Omental fat pad (tissue), 4 donors: ENCODE measurements around the gene RIOX2. TPM values are rescaled to one million over a fixed set of nuclear protein-coding genes. Genes with fewer than 3 reads are reported as not detected.

Source experiments
- ATAC-seq: fragments of 150-250 bp; one replicate; pipeline ENCODE4 v1.9.1; 2016; ENCODE audit warnings: mild to moderate bottlenecking, moderate library complexity; ENCODE audit not compliant: low FRiP score
- DNase-seq: peaks from one replicate; pipeline ENCODE4 v3.0.0-alpha.2; 2019; ENCODE audit warnings: low spot score
- CTCF ChIP-seq, 3 donors: fragments of 450-650 bp; IDR thresholded peaks; one replicate each; pipeline ENCODE4 v1.5.1; 2016 to 2017; ENCODE audit warnings: antibody characterized with exemption in 3 of 3, mild to moderate bottlenecking in 3 of 3, moderate library complexity in 2 of 3
- total RNA-seq, 4 donors: library from RNA; depleted of rRNA; stranded (reverse); fragments of >200 nt; gene quantifications; one replicate each; pipeline ENCODE4 v1.1.0, GENCODE V29; 2016

Gene RIOX2
- total RNA-seq, 4 donors from 2014 or later, result 27.2 to 42.4 (median 33.2) TPM

- no peak for DNase-seq
- TF ChIP-seq CTCF (IDR thresholded peaks at IDR 0.05), result no peak
- ATAC-seq, result no peak
Observed at GRCh38 chr3:98010194-98010882, 38.1 kb upstream of the RIOX2 start.

DNA sequence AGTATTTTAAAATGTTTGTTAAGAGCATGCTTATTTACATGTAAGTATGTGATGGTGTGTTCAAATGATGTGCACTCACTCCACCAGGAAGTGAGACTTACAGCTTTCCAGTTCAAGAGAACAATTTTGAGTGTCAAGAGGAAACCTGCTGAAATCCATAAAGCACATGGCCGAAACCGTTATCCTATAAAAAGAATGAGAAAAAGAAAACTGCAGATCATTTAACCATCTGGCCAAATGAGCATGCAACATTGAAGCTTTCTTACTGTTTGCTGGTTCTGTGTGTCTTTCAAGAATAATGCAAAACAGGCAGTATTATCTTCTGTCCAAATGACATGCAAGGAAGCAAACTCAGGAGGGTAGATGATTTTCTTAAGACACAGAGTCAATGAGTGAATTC lies 36.6 kb upstream of the RIOX2 start:
- ATAC-seq, result no peak

DNA sequence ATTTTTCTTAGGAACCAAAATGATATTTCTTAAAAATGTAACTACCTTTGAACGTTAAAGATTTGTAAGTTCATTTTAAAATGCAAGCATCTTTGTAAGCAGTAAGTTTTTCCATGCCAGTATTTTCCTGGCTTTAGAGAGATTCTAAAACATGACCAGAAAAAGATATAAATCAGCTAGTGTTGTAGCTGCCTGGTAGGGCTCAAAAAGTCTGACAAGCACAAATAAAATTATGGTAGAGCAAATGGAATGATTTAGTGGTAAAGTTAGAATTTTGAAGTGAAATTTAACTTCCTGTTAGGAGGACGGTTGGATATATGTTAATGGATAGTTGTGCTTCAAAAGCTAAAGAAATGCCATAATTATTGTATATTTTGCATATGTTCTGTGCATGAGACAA lies 33.2 kb upstream of the RIOX2 start:
- no peak for TF ChIP-seq CTCF (IDR thresholded peaks at IDR 0.05)
- ATAC-seq, result no peak
- no peak for DNase-seq

More for the DNA sequence above, 36.6 kb upstream of the RIOX2 start:
- no peak for TF ChIP-seq CTCF (IDR thresholded peaks at IDR 0.05)
- DNase-seq, result no peak

DNA sequence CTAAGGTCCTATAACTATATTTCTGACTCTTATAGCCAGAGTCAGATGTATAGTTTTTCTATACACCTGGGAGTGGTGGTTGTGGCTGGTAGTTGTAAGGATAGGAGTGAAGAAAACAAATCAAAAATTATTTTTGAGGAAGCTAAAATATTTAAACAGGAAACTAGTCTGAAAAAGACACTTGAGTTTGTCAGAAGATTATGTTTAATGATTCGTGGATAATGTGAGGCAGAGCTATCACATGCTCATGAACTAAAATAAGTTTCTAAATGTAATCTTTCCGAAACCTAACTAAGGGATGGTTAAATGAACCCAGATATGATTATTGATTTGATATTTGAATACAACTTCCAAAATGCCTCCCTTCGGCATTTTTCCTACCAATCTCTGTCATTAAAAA lies 32.5 kb upstream of the RIOX2 start:
- no peak for ATAC-seq
- no peak for TF ChIP-seq CTCF (IDR thresholded peaks at IDR 0.05)
- no peak for DNase-seq

DNA sequence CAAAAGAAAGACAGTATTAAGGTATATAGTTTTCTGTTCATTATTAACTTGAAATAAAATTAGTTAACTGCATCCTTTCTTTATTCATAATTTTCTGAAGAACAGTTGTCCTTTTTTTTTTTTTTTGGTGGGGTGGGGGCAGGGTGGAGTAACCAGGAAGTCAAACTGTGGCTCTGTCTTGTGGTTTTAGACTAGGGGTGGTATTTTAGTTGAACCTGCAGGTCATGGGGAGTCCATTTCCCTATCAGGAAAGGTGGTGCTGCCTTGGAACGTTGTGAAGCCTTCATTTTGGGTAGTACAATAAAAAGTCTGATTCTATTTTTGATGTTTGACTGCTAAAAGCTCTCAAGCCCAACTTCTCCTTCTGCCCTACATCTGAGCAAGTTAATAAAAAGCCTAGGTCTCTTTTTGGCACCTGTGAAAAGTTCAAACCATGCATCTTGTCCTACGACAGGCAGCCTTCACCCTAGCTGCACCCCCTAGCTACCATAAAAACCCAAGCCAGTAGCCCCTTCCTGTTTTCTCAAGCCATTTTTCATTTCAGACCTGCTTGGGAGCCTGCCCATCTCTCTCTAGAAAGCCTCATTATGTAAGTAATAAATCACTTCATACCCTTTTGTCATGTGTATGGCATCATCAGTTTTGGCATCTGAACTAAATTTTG lies 31.2 kb upstream of the RIOX2 start:
- TF ChIP-seq CTCF (IDR thresholded peaks at IDR 0.05), result no peak
- DNase-seq, result no peak
- no peak for ATAC-seq

GRCh38 chr3:98002717-98003116 lies 30.5 kb upstream of the RIOX2 start:
- TF ChIP-seq CTCF (IDR thresholded peaks at IDR 0.05), result no peak
- DNase-seq (no peak), ATAC-seq (no peak)

DNA sequence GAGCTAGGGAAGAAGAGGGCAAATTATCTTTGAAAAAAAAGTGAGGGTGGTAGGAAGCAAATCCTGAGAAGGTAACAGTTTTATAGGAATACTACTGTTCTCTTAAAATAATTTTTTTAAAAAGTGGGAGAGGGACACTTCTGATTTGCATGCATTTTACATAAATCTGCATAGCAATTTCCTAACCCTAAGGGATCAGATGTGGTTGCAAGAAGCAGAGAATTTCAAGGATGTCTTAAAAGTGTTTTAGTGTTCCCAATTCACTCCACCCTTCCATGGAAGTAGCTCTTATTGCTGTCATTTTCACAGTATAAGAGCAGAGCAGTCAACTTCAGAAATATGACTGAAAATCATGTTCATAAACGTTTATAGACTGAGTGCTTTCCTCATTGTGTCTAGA lies 27.8 kb upstream of the RIOX2 start:
- DNase-seq (no peak), ATAC-seq (no peak)
- no peak for TF ChIP-seq CTCF (IDR thresholded peaks at IDR 0.05)
